ENCODE measurements around the gene SH3D19.

Gene SH3D19

GRCh38 chr4:151176685-151177084 lies 148.7 kb downstream of the SH3D19 start:
- no peak for DNase-seq (ENCODE audit: low read depth)
- no peak overlapping the region for H3K4me3 ChIP-seq (ENCODE audit: control insufficient read depth, low read depth, low read length)
- no peak for TF ChIP-seq CTCF (IDR thresholded peaks at IDR 0.05; ENCODE audit: control insufficient read depth, insufficient read depth, low read depth, low read length, missing control alignments)

GRCh38 chr4:151175754-151176631 lies 149.4 kb downstream of the SH3D19 start:
- no peak for DNase-seq (ENCODE audit: low read depth)
- no peak for TF ChIP-seq CTCF (IDR thresholded peaks at IDR 0.05; ENCODE audit: control insufficient read depth, insufficient read depth, low read depth, low read length, missing control alignments)
- H3K4me3 ChIP-seq (ENCODE audit: control insufficient read depth, low read depth, low read length), result no peak overlapping the region

- H3K4me3 ChIP-seq (ENCODE audit: control insufficient read depth, low read depth, low read length), result no peak overlapping the region
- no peak for DNase-seq (ENCODE audit: low read depth)
- no peak for TF ChIP-seq CTCF (IDR thresholded peaks at IDR 0.05; ENCODE audit: control insufficient read depth, insufficient read depth, low read depth, low read length, missing control alignments)
Measured at GRCh38 chr4:151175233-151175632, 150.2 kb downstream of the SH3D19 start.

GRCh38 chr4:151174784-151175183 lies 150.6 kb downstream of the SH3D19 start:
- no peak for TF ChIP-seq CTCF (IDR thresholded peaks at IDR 0.05; ENCODE audit: control insufficient read depth, insufficient read depth, low read depth, low read length, missing control alignments)
- no peak for DNase-seq (ENCODE audit: low read depth)
- no peak overlapping the region for H3K4me3 ChIP-seq (ENCODE audit: control insufficient read depth, low read depth, low read length)

- H3K4me3 ChIP-seq (ENCODE audit: control insufficient read depth, low read depth, low read length), result no peak overlapping the region
- TF ChIP-seq CTCF (IDR thresholded peaks at IDR 0.05; ENCODE audit: control insufficient read depth, insufficient read depth, low read depth, low read length, missing control alignments), result no peak
- no peak for DNase-seq (ENCODE audit: low read depth)
Measured at GRCh38 chr4:151173871-151174270, 151.5 kb downstream of the SH3D19 start.

- H3K4me3 ChIP-seq (ENCODE audit: control insufficient read depth, low read depth, low read length), result no peak overlapping the region
- no peak for DNase-seq (ENCODE audit: low read depth)
- no peak for TF ChIP-seq CTCF (IDR thresholded peaks at IDR 0.05; ENCODE audit: control insufficient read depth, insufficient read depth, low read depth, low read length, missing control alignments)
Measured at GRCh38 chr4:151169900-151170299, 155.5 kb downstream of the SH3D19 start.

Data from AG09309 (cell line).